CD4-positive, alpha-beta T cell treated with Interleukin-4 for 1 hour (primary cell): ENCODE measurements around the gene FCN2.

Source experiments
- DNase-seq, 2 donors: peaks; one replicate each; pipeline ENCODE4 v3.0.0-alpha.2; 2020 to 2022

The FCN2 gene

GRCh38 chr9:134869554-134870300 lies 10.9 kb upstream of the FCN2 start:
- no peak for DNase-seq

- DNase-seq = no peak
Observed at GRCh38 chr9:134870301-134870694, 10.3 kb upstream of the FCN2 start.

- DNase-seq = no peak
Observed at GRCh38 chr9:134870746-134871662, 9.6 kb upstream of the FCN2 start.

- DNase-seq = no peak
Observed at GRCh38 chr9:134871697-134872340, 8.8 kb upstream of the FCN2 start.

- no peak for DNase-seq
Observed at GRCh38 chr9:134872482-134873231, 8.0 kb upstream of the FCN2 start.

GRCh38 chr9:134875371-134875770 lies 5.2 kb upstream of the FCN2 start:
- no peak for DNase-seq

- DNase-seq = no peak
Observed at GRCh38 chr9:134877541-134877940, 3.1 kb upstream of the FCN2 start.

GRCh38 chr9:134879664-134880483 lies 736 bp upstream of the FCN2 start:
- DNase-seq = no peak

GRCh38 chr9:134881313-134881670 lies 682 bp downstream of the FCN2 start:
- no peak for DNase-seq

- DNase-seq = no peak
Observed at GRCh38 chr9:134882204-134882785, 1.7 kb downstream of the FCN2 start.

GRCh38 chr9:134883040-134883782 lies 2.6 kb downstream of the FCN2 start:
- no peak for DNase-seq

GRCh38 chr9:134884492-134884891 lies 3.9 kb downstream of the FCN2 start:
- no peak for DNase-seq

GRCh38 chr9:134885001-134885678 lies 4.5 kb downstream of the FCN2 start:
- DNase-seq = no peak

GRCh38 chr9:134885679-134886412 lies 5.2 kb downstream of the FCN2 start:
- DNase-seq = no peak

GRCh38 chr9:134886413-134886913 lies 5.9 kb downstream of the FCN2 start:
- no peak for DNase-seq

- no peak for DNase-seq
Observed at GRCh38 chr9:134887219-134887618, 6.6 kb downstream of the FCN2 start.

- no peak for DNase-seq
Observed at GRCh38 chr9:134887686-134888602, 7.3 kb downstream of the FCN2 start.

GRCh38 chr9:134888603-134889190 lies 8.1 kb downstream of the FCN2 start:
- no peak for DNase-seq
